HL-60 (cell line): Measurements from ENCODE around the gene NELFA.

Experiments used
- DNase-seq, 2 experiments: peaks; one replicate each; pipeline ENCODE4 v3.0.0-alpha.2; 2010 to 2020; ENCODE audit warnings: low read depth in 1 of 2, low spot score in 1 of 2
- H3K27ac ChIP-seq: fragments of 250-450 bp; sonication (Bioruptor Pico); replicated peaks from 2 replicates; pipeline ENCODE4 v1.5.1; 2020; ENCODE audit warnings: mild to moderate bottlenecking, moderate library complexity
- H3K27me3 ChIP-seq: fragments of 250-450 bp; sonication (Bioruptor Pico); 2 replicates; pipeline ENCODE4 v1.5.1; 2021; ENCODE audit warnings: mild to moderate bottlenecking, moderate library complexity; ENCODE audit not compliant: insufficient read depth, poor library complexity, severe bottlenecking
- H3K4me3 ChIP-seq: replicated peaks from 2 replicates; pipeline ENCODE4 v1.5.1; 2011; ENCODE audit warnings: mild to moderate bottlenecking, control low read depth, low read length; ENCODE audit not compliant: insufficient read depth
- CTCF ChIP-seq: IDR thresholded peaks from one replicate; pipeline ENCODE4 v1.5.1; 2011; ENCODE audit warnings: low read length, control low read depth, inconsistent platforms; ENCODE audit not compliant: insufficient read depth
- GABPA ChIP-seq: IDR thresholded peaks from 2 replicates; pipeline ENCODE4 v1.6.1; 2012; ENCODE audit warnings: low read depth
- POLR2AphosphoS5 ChIP-seq: IDR thresholded peaks from 2 replicates; pipeline ENCODE4 v1.6.1; 2012; ENCODE audit warnings: low read depth
- REST ChIP-seq: IDR thresholded peaks from 2 replicates; pipeline ENCODE4 v1.6.1; 2012; ENCODE audit warnings: low read depth; ENCODE audit not compliant: insufficient replicate concordance
- SPI1 ChIP-seq: IDR thresholded peaks from 2 replicates; pipeline ENCODE4 v1.6.1; 2012; ENCODE audit warnings: low read depth, mild to moderate bottlenecking, borderline replicate concordance

The NELFA gene

GRCh38 chr4:1978226-1978625 lies 30.5 kb downstream of the NELFA start:
- DNase-seq: no peak
- no peak overlapping the region for H3K4me3 ChIP-seq
- no peak for TF ChIP-seq POLR2AphosphoS5
- TF ChIP-seq CTCF: no peak
- no peak for TF ChIP-seq SPI1
- TF ChIP-seq GABPA: no peak
- H3K27ac ChIP-seq: no peak overlapping the region
- no peaks in the 10 kb centered on the region for H3K27me3 ChIP-seq

- DNase-seq: no peak
- TF ChIP-seq REST (no peak), GABPA (no peak), CTCF (no peak), SPI1 (no peak), POLR2AphosphoS5 (no peak)
Observed at GRCh38 chr4:1976416-1977352, 32.1 kb downstream of the NELFA start.

GRCh38 chr4:1975880-1976279 lies 32.9 kb downstream of the NELFA start:
- Histone ChIP-seq H3K27me3 (no peaks in the 10 kb centered on the region), H3K27ac (no peak overlapping the region), H3K4me3 (no peak overlapping the region)
- DNase-seq: no peak
- TF ChIP-seq POLR2AphosphoS5 (no peak), REST (no peak), SPI1 (no peak), GABPA (no peak), CTCF (no peak)

More at GRCh38 chr4:1976416-1977352, 32.1 kb downstream of the NELFA start:
- Histone ChIP-seq H3K27ac (no peak overlapping the region), H3K27me3 (no peaks in the 10 kb centered on the region), H3K4me3 (no peak overlapping the region)

GRCh38 chr4:1975391-1975801 lies 33.4 kb downstream of the NELFA start:
- DNase-seq: no peak
- Histone ChIP-seq H3K27me3 (no peaks in the 10 kb centered on the region), H3K27ac (no peak overlapping the region), H3K4me3 (no peak overlapping the region)
- TF ChIP-seq GABPA (no peak), REST (no peak), POLR2AphosphoS5 (no peak), CTCF (no peak), SPI1 (no peak)
